ENCODE results near the gene HS3ST2.

- TF ChIP-seq CTCF (IDR thresholded peaks at IDR 0.05) (no peak), POLR2A (IDR thresholded peaks at IDR 0.05) (no peak)
These were observed 33.1 kb downstream of the HS3ST2 start for GRCh38 chr16:22847100-22847499.

All from testis (tissue), 2 donors.